Measurements from ENCODE around the gene DDX18. TPM values are rescaled to one million over a fixed set of nuclear protein-coding genes. Genes with fewer than 3 reads are reported as not detected.
A peak's percentile ranks its signal among the peaks of the same experiment; 100 is the strongest.

Gene DDX18
- total RNA-seq, 2 donors from 2014 or later, result 63.6 to 70.4 TPM

DNA sequence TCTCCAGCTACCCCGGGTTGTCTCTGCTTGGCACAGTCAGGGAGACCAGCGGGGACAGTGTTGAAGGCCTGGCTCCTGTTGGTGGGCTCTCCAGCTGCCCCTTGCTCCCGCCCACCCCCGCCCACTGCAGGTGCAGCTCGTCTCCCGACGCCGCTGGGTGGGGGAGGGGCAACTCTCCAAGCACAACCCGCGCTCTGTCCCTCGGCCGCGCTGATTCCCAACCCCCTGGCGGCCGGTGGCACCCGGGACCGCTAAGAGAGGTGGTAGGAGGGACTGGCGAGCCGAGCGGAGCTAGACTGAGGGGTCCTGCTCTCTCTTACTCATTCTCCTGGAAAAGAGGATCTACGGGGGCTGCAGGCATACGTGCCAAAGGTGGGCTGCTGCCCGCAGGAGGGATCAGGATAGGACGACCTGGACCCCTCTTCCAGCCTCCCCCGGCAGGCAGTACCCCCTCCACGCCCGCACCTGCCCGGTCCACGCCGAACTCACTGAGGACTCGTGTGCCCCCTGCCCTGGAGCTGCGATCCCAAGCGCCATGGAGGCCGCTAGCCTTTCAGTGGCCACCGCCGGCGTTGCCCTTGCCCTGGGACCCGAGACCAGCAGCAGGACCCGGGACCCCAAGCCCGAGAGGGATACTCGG lies 44.5 kb downstream of the DDX18 start:
- H3K9me3 Mint-ChIP-seq, result peaks cover 18% of the 10 kb centered on the region
- WGBS, 2 experiments (ENCODE audit: insufficient coverage in 1 of 2, insufficient read length in 1 of 2), result 92 to 96% methylated on average over 32 to 41 of the region's 41 CpGs
- TF ChIP-seq, protein P1, sequence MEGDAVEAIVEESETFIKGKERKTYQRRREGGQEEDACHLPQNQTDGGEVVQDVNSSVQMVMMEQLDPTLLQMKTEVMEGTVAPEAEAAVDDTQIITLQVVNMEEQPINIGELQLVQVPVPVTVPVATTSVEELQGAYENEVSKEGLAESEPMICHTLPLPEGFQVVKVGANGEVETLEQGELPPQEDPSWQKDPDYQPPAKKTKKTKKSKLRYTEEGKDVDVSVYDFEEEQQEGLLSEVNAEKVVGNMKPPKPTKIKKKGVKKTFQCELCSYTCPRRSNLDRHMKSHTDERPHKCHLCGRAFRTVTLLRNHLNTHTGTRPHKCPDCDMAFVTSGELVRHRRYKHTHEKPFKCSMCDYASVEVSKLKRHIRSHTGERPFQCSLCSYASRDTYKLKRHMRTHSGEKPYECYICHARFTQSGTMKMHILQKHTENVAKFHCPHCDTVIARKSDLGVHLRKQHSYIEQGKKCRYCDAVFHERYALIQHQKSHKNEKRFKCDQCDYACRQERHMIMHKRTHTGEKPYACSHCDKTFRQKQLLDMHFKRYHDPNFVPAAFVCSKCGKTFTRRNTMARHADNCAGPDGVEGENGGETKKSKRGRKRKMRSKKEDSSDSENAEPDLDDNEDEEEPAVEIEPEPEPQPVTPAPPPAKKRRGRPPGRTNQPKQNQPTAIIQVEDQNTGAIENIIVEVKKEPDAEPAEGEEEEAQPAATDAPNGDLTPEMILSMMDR (conservative IDR thresholded peaks at IDR 0.05), result peak; percentile 55
- Histone ChIP-seq H3K9me3 (ENCODE audit: control insufficient read depth, low read length) (peaks cover 18% of the 10 kb centered on the region), H3K4me1 (ENCODE audit: control insufficient read depth, insufficient read depth, low read length) (peaks cover 4% of the 10 kb centered on the region), H3K4me3 (ENCODE audit: low read length) (no peak overlapping the region), H3K9ac (ENCODE audit: extremely low read depth, low read length, poor library complexity, severe bottlenecking) (no peak overlapping the region), H3K36me3 (ENCODE audit: control insufficient read depth, insufficient read depth, low read length) (no peaks in the 10 kb centered on the region), H3K27ac (ENCODE audit: low read depth, low read length) (no peak overlapping the region), H3K27me3 (ENCODE audit: control insufficient read depth, insufficient read depth, low read length, poor library complexity, severe bottlenecking) (peaks cover 48% of the 10 kb centered on the region)
- no peak overlapping the region for H3K27ac Mint-ChIP-seq
- peaks cover 15% of the 10 kb centered on the region for H3K4me1 Mint-ChIP-seq
- DNase-seq, result peak; percentile 71
- no peaks in the 10 kb centered on the region for H3K36me3 Mint-ChIP-seq (ENCODE audit: low read depth)
- H3K27me3 Mint-ChIP-seq (ENCODE audit: insufficient read depth), result peaks cover 88% of the 10 kb centered on the region
- H3K4me3 Mint-ChIP-seq, result no peak overlapping the region

DNA sequence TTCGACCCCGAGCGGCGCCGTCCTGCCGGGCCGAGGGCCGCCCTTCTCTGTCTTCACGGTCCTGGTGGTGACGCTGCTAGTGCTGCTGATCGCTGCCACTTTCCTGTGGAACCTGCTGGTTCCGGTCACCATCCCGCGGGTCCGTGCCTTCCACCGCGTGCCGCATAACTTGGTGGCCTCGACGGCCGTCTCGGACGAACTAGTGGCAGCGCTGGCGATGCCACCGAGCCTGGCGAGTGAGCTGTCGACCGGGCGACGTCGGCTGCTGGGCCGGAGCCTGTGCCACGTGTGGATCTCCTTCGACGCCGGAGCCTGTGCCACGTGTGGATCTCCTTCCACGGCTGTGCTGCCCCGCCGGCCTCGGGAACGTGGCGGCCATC lies 45.0 kb downstream of the DDX18 start:
- H3K36me3 ChIP-seq (ENCODE audit: control insufficient read depth, insufficient read depth, low read length), result no peaks in the 10 kb centered on the region
- H3K27ac ChIP-seq (ENCODE audit: low read depth, low read length), result no peak overlapping the region
- H3K9me3 ChIP-seq (ENCODE audit: control insufficient read depth, low read length), result peaks cover 18% of the 10 kb centered on the region
- peaks cover 4% of the 10 kb centered on the region for H3K4me1 ChIP-seq (ENCODE audit: control insufficient read depth, insufficient read depth, low read length)
- H3K27ac Mint-ChIP-seq, result no peak overlapping the region
- H3K9me3 Mint-ChIP-seq, result peaks cover 18% of the 10 kb centered on the region
- H3K4me3 ChIP-seq (ENCODE audit: low read length), result no peak overlapping the region
- H3K4me3 Mint-ChIP-seq, result no peak overlapping the region
- no peak overlapping the region for H3K9ac ChIP-seq (ENCODE audit: extremely low read depth, low read length, poor library complexity, severe bottlenecking)
- H3K4me1 Mint-ChIP-seq, result peaks cover 10% of the 10 kb centered on the region
- TF ChIP-seq, protein P1 (conservative IDR thresholded peaks at IDR 0.05), result no peak
- peaks cover 48% of the 10 kb centered on the region for H3K27me3 ChIP-seq (ENCODE audit: control insufficient read depth, insufficient read depth, low read length, poor library complexity, severe bottlenecking)
- no peaks in the 10 kb centered on the region for H3K36me3 Mint-ChIP-seq (ENCODE audit: low read depth)
- 94 to 96% methylated on average over 29 to 44 of the region's 44 CpGs for WGBS, 2 experiments (ENCODE audit: insufficient coverage in 1 of 2, insufficient read length in 1 of 2)
- peaks cover 90% of the 10 kb centered on the region for H3K27me3 Mint-ChIP-seq (ENCODE audit: insufficient read depth)
- DNase-seq, result no peak

DNA sequence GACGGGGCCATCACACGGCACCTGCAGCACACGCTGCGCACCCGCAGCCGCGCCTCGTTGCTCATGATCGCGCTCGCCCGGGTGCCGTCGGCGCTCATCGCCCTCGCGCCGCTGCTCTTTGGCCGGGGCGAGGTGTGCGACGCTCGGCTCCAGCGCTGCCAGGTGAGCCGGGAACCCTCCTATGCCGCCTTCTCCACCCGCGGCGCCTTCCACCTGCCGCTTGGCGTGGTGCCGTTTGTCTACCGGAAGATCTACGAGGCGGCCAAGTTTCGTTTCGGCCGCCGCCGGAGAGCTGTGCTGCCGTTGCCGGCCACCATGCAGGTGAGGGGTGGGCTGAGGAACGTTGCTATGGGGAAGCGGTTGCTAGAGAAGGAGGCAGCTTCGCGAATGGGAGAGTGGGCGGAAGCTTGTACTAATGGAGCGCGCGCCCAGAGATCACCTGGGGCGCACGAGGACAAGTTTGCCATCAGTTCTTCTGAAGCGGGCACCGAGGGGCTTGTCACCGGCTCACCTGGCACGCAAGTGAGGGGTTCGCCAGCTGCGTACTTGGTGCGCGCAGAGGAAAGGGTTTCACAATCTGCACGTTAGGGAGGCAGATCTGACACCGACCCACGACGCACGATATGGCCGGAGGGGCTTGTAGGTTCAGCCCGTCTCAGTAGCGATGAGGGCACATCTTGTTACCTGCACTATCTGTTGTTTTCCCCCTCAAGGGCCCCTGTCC lies 45.6 kb downstream of the DDX18 start:
- Histone ChIP-seq H3K27me3 (ENCODE audit: control insufficient read depth, insufficient read depth, low read length, poor library complexity, severe bottlenecking) (peaks cover 48% of the 10 kb centered on the region), H3K9me3 (ENCODE audit: control insufficient read depth, low read length) (peaks cover 18% of the 10 kb centered on the region), H3K4me1 (ENCODE audit: control insufficient read depth, insufficient read depth, low read length) (peaks cover 3% of the 10 kb centered on the region), H3K36me3 (ENCODE audit: control insufficient read depth, insufficient read depth, low read length) (no peaks in the 10 kb centered on the region), H3K9ac (ENCODE audit: extremely low read depth, low read length, poor library complexity, severe bottlenecking) (no peak overlapping the region), H3K27ac (ENCODE audit: low read depth, low read length) (no peak overlapping the region), H3K4me3 (ENCODE audit: low read length) (no peak overlapping the region)
- H3K4me1 Mint-ChIP-seq, result peaks cover 6% of the 10 kb centered on the region
- H3K27me3 Mint-ChIP-seq (ENCODE audit: insufficient read depth), result peaks cover 91% of the 10 kb centered on the region
- TF ChIP-seq, protein P1 (conservative IDR thresholded peaks at IDR 0.05), result no peak
- H3K4me3 Mint-ChIP-seq, result no peak overlapping the region
- no peak overlapping the region for H3K27ac Mint-ChIP-seq
- WGBS, 2 experiments (ENCODE audit: insufficient coverage in 1 of 2, insufficient read length in 1 of 2), result 89 to 92% methylated on average over 59 to 69 of the region's 69 CpGs
- peaks cover 18% of the 10 kb centered on the region for H3K9me3 Mint-ChIP-seq
- DNase-seq, result peak; percentile 27
- no peaks in the 10 kb centered on the region for H3K36me3 Mint-ChIP-seq (ENCODE audit: low read depth)
